IPS DF 19.7 (cell line): ENCODE data around the gene POLR2E.

Experiments used
- DNase-seq: peaks from one replicate; pipeline ENCODE4 v3.0.0-alpha.2; 2013; ENCODE audit warnings: low read depth, low spot score

The POLR2E gene

GRCh38 chr19:1080360-1081161 is 14.6 kb downstream of the POLR2E start:
- no peak for DNase-seq

GRCh38 chr19:1079566-1080111 is 15.5 kb downstream of the POLR2E start:
- DNase-seq: no peak

GRCh38 chr19:1076951-1077350 is 18.2 kb downstream of the POLR2E start:
- DNase-seq: no peak

- DNase-seq: no peak
Measured at GRCh38 chr19:1076046-1076386, 19.2 kb downstream of the POLR2E start.

GRCh38 chr19:1074544-1075283 is 20.5 kb downstream of the POLR2E start:
- no peak for DNase-seq

- DNase-seq: no peak
Measured at GRCh38 chr19:1073956-1074517, 21.1 kb downstream of the POLR2E start.

GRCh38 chr19:1073063-1073955 is 21.9 kb downstream of the POLR2E start:
- DNase-seq: no peak

GRCh38 chr19:1072371-1073015 is 22.7 kb downstream of the POLR2E start:
- DNase-seq: no peak

- DNase-seq: no peak
Measured at GRCh38 chr19:1070931-1071791, 24.0 kb downstream of the POLR2E start.

- no peak for DNase-seq
Measured at GRCh38 chr19:1070576-1070930, 24.6 kb downstream of the POLR2E start.

GRCh38 chr19:1069009-1069779 is 26.0 kb downstream of the POLR2E start:
- no peak for DNase-seq

GRCh38 chr19:1068009-1069001 is 26.9 kb downstream of the POLR2E start:
- DNase-seq: no peak

GRCh38 chr19:1067341-1067957 is 27.7 kb downstream of the POLR2E start:
- DNase-seq: no peak

- DNase-seq: no peak
Measured at GRCh38 chr19:1066748-1067340, 28.3 kb downstream of the POLR2E start, which contains the start of gene ARHGAP45. Gene ARHGAP45, plus strand, starts transcription at chr19:1067167. Its CDS starts 239 bp downstream, at chr19:1067406.

- no peak for DNase-seq
Measured at GRCh38 chr19:1066251-1066747, 28.9 kb downstream of the POLR2E start.

- no peak for DNase-seq
Measured at GRCh38 chr19:1065606-1066109, 29.5 kb downstream of the POLR2E start.
